ENCODE results near the gene BOD1L1. TPM values are rescaled to one million over a fixed set of nuclear protein-coding genes. Genes with fewer than 3 reads are reported as not detected.

Gene BOD1L1
- total RNA-seq, 1 experiment from 2014 or later: 17.5 TPM

DNA sequence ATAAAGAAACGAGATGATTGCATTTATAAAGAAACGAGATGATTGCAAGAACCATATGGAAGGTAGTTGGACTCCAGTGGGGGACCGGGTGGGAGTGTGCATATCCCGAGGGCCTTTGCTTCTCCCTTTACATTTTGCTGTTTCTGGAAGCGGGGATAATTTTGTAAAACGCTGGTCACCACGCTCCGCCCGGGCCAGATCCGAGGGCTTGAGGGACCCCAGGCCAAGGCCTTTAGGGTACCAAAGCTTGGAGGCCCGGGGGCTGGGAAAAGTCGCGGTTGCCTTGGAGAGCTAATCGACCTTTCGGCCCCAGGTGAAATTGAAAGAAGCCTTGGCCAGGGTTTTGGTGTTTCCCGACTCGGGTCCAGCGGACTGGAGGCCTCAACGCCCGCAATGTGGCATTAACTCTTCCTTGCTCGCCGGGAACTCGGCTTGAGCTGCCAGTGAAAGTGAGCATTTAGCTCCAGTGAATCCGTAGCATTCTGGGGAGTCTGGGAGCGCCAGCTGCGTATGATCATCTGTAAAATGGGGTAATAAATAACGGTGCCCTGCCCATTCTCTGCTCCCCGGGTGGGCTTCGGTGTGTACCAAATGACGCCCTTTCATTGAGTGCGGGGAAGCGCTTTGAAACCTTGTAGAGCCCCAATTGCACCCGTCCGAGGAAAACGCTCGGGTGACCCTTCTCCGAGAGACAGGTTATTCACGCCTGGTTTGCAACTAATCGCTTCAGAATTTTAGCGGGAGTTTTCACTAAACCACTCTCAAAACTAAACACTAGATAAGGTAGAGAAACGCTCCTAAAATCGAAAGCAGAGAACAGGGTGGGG is 87.7 kb downstream of the BOD1L1 start:
- DNase-seq (ENCODE audit: low read depth): no peak

DNA sequence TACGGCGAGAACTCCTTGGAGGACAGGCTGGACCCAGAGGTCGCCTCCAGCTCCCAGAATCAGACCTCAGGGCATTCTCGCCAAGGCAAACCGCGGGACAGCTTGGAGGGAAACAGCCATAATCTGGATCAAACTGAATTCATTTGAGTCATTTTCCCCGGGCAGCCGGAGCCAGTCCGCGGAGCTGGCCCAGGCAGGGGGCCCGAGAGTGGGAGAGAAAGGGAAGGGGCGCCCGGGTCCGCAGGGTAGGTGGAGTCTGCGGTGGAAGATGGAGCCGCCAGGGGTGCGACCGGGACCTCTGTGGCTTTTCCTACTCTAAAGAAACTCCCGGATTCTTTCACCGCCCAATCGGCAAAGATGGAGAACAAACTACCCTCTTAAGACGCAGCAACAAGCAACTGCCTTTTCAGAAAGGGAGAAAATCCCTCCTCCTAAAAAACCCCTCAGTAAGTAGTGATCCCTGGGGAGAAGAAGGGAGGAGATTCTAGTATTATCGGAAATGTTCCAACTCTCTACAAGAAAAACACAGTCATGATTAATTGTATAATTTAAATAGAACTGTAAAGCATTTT is 88.4 kb downstream of the BOD1L1 start:
- DNase-seq (ENCODE audit: low read depth): no peak

DNA sequence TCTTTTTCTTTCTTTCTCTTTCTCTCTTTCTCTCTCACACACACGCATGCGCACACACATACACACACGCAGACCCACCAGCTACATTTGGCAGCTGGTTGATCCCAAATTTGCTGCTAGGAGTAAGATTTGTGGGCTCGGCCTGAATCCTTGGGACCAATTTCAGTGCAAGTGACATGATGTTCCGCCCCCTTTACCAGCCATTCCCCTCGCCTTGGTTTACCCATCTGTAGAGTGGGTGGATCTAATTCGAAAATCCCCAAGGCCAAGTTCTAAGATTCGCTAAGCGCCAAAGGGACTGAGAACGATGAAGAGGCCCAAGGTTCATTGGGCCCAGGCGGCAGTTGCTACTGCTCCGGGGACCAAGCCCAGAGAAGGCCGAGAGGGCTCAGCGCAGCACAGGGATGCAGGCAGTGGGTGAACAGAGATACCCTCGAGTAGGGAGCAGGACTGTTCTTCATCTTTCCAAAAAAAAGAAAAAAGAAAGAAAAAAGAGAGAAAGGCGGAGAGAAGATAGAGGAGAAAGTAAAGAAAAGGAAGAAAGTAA is 89.0 kb downstream of the BOD1L1 start:
- DNase-seq (ENCODE audit: low read depth): no peak

DNA sequence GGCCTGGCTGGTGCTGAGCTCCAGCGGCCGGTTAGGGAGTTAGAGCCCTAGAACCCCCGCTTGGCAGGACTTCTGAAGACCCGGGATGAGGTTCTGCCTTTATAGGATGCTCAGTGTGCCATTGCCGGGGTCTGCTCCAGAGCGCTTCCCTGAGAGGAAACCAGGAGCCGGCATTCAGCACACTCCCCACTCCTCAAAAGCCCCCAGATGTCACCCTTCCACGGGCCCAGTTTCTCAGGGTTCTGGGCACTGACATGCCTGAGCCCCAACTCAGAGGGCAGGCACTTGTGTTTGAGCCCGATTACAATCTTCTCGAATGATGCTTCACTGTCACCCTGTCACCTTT is 89.7 kb downstream of the BOD1L1 start:
- DNase-seq (ENCODE audit: low read depth): no peak

DNA sequence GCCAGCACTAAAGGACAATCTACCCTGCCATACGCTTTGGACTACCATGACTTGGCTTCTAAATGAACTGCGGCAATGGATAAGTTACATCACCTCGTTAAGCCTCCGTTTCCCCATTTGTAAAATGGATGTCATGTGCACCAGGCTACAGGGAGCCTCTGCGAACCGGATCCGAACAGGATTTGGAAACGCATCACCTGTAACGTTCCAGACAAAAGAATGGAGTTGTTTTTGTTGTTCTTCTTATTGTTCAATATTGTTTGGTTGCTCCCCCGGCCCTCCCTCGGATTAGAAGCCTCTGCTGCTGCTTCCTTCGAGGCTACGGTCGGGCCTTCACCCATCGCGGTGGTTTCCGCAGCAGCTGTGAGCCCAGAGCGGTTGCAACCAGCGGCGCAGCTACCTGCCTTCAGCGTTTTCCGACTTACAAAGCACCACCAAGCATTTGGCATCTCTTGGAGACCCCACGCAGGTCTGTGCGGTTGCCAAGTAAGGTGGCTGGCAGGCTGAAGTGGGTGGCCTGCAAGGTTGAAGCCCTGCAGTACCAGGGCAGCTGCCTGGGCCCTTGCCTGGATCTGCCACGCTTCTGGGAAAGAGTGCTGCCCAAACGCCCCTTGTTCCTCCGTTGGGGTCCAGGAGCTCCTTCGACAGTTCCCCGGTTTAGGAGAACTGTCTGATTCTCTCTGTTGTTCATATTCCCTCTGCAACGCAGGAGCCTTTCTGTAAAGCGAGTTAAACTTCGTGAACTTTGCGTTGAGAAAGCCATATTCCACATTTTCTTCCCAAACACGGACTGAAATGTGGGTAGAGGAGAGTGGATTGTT is 90.3 kb downstream of the BOD1L1 start:
- no peak for DNase-seq (ENCODE audit: low read depth)

DNA sequence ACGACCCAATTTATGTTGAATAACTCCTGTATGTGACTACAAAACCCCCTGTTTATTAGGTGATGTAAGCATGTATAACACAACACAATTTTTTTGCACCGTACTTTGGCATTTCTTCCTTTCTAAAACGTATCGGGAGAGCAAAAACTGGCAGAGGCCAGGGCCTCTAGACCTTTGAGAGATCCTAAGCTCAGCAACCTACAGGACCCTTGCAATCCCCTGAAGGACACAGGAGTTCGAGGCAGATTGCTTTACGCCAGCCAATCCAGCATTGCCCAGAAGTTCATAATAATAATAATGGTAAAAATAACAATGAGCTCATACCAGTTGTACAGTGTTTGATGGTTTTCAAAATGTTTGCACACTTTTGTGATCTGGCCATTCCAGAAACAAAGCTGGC is 90.9 kb downstream of the BOD1L1 start:
- no peak for DNase-seq (ENCODE audit: low read depth)

DNA sequence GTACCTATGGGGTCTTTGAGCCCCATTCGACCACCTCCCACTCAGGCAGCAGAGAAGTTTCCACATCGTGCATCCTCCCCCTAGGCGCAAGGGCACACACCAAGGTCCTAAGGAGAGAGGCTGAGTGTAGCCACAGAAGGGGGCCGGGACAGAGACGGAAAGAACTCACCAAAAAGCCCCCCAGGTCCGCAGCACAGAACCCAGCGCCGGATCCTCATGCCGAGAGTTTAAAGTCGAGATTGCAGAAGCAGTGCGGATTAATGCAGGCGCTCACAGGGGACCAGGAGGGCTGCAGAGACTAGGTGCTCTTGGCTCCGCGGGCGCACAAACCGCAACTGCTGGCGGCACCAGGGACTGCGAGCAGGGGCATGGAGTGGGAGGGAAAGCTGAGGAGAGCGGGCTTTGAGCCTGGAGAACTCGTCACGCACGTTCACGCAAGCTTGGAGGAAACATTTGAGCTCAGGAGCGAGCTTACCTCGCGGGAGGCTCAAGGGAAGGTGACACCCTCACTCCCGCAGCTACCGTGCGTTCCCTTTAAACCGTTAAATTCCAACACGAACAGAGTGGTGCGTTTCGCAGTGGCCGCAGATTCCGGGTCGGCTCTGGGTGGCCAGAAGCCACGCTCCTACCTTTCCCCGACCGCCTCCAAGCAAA is 91.7 kb downstream of the BOD1L1 start:
- no peak for DNase-seq (ENCODE audit: low read depth)

DNA sequence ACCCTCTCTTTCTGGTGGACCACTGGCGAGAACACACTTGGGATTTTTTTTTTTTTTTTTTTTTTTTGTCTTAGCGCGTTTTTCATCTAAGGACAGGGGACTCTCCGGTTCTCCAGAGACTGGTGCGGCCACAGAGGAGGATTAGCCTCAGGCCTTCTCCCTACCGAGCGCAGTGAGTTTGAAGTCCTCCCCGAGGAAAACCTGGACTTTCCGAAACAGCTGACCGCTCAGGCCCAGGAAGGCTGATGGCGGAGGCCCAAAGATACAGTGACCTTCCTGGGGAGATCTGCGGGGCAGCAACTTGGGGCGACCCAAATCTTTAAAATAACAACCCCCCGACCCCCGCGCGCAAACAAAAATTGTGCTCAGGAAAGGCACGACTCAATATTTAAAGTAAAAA is 92.4 kb downstream of the BOD1L1 start:
- no peak for DNase-seq (ENCODE audit: low read depth)

DNA sequence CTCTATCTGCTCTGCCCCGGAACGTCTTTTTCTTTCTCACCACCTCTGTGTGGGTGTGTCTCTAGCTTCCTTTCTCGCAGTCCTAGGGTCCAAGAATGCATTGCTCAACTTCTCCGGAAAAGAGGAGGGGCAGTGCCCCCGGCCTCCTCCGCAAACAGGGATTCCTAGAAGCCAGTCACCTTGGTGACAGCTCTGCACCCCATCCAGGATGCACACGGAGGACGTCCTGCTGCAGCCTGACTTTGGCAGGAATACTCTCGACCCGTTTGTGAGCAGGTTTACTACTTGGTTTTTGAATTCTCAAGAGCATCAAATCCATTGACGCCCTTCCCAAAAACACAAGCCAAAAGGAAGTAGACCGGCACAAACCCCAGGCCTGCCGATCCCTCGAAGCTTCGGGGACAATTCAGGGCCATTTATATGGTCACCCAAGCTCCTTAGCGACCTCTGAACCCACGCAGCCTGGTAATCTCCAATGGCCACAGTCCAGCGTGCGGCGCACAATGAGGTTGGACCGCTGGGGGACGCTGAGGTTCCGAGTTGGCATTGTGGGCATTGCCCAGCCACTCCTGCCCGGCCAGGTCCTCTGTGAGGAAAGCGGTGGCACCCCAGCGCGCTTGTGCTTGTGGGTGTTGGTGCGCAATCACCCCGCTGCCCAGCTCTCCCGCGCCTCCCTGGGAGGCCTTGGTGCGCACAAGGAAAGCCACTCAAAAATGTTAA is 93.0 kb downstream of the BOD1L1 start:
- DNase-seq (ENCODE audit: low read depth): no peak

DNA sequence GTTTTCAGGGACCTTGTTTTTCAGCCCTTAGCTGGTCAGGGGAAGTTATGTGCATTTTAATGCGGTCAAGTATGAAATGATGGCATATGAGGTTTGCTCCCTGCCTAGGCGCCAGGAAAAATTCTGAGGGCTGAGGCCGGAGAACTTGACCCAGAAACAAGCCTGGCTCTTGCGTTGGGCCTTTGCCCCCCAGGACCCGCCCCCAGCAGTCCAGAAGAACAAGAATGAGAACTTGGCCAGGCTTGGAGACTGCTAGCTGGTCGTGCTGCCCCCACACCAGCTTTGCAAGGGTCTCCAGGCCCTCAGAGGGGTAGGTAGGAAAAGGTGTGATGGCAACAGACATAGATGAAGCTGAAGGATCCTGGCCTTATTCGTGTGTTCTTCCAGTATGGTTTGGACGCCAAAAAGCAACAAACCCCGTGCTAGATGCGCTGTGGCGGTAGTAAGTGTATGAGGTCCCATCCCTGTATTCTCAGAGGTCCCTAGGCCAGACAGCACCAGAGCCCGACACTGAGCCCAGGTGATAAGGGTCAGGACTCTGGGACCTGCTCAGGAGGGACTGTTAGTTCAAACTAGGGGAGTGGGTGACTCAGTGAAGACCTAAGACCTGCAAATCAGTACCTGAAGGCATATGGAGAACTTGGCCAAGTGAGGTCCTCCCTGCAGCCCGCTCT is 93.7 kb downstream of the BOD1L1 start:
- no peak for DNase-seq (ENCODE audit: low read depth)

DNA sequence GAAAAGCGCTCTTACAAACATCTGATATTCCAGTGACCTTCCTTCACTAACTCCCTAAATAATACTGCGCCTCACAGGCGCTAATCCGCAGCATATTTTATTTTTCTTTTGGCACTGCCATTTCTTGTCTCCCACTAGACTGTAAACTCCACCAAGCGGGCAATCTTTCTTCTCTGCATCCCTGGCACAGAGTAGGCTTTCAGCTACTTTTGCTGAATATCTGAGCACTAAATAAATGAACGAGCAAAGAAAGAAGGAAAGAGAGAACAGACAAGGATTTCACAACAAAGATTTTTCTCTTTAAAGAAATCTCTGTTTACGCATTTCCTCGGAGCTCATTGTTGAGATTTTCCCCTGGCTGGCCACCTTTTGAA is 95.9 kb downstream of the BOD1L1 start:
- no peak for DNase-seq (ENCODE audit: low read depth)

DNA sequence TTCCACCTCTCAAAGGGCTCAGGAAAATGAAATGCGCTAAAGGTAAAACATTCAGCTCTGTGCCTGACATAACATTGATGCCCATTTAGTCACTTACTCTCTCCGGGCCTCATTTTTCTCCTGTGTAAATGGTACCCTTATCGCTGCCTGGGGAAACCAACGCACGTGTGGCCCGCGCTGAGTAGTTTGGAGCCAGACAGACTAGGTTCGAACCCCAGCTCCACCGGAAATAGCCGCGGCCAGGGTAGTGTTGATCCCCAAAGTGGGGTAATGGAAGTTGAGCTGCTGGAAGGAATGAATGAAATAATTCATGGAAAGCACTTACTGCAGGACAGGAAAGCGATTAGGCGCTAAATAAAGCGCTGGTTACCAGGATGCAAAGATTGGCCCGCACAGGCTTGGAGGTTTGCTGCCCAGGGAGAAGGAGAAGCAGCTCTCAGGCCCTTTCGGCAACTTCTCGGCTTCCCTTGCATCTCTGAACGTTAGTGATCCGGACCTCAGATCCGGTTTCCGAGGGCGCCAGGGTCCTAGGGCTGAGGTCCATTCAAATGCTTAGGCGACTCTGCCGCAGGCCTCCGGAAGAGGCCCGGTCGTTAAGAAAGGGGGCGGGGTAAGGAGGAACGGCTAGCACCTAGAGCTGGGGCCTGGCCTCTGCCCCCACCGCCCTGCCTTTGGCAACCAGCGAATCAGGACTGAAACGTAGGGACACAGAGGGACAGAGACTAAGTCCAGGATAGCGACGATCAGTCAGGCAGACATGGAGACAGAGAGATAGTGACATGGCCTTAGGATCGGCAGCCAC is 96.5 kb downstream of the BOD1L1 start:
- DNase-seq (ENCODE audit: low read depth): no peak

DNA sequence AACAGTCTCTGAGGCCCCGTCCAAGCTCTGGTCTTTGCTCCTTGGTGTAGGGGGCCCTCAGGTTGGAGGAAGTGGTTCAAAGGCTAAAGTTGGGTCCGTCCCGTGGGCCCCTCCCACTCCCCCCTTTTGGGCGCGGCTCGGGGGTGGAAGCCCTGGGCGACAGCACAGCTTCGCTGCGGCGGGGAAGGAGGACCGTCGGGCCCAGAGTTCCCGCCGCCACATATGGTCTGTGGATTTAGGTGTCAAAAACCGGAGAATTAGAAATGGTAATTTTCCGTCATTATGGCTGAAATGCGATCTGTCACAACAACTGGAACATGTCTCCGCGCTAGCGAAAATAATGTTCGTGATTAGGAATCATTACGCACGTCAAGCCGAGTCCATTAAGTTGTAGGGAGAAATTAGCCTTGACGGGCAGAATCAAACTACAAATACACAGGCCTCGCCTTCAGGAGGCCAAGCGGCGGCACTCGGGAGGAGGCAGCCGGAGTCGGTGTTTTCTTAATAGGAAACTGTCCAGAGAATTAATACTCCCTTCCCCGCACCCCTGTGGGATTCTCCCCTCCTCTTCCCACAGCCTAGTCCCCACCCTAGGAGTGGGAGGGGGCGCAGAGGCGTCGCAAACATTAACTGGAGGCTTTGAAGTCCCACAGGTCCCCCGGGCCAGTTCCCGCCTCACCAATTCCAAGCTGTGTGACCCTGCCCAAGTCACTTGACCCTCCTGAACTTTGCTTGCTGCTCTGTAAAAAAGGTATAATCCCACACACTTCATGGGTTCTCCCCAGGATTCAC is 98.2 kb downstream of the BOD1L1 start:
- DNase-seq (ENCODE audit: low read depth): no peak

DNA sequence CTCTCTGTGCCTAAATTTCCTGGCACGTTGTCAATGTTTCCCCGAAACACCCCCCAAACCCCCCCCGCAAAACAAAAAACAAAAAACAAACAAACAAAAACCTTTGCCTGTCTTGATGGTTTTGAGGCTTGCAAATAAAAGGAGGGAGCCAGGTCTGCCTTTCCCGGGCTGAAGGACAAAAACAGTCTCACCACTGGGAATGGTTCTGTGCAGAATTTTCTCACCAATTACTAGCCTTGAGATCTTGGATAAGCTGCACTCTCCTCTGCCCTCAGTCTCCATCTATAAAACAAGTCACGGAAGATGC is 98.8 kb downstream of the BOD1L1 start:
- no peak for DNase-seq (ENCODE audit: low read depth)

DNA sequence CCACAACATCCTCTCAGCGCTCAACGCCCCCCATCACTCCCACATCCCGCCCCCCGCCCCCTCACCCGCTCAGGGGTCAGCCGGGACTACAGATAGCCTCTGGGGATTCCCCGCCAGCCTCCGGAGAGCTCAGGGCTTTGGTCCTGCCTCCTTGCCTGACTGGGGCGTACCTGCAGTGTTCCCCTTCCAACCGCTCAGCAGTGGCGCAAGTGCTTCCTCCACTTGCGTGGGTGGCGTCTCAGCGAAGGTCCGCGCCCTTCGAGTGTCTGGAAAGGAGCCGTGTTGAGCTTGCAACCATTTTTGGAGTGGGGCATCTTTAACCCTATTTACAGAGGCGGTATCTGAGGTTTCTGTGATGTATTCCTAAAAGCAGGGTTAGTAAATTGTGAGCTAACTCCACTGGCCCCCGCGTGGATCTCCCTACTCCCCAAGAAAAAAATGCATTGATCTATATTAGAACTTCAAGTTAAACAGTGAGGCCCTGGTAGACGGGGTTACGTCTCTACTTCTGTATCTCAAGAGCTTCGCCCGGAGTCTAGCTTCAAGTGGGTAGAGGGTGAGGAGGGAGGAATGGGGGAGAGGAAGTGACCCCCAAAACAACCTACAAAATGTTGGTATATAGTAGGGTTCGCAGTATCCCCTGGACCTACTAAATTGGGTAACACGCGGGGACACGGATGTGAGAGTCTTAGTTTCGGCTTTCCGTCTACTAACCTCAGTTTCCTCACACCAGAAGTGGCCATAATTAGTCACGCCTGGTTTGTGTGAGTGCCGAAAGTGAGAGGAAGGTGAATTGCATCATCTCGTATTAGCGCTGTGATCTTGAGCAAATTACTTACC is 99.3 kb downstream of the BOD1L1 start:
- no peak for DNase-seq (ENCODE audit: low read depth)

DNA sequence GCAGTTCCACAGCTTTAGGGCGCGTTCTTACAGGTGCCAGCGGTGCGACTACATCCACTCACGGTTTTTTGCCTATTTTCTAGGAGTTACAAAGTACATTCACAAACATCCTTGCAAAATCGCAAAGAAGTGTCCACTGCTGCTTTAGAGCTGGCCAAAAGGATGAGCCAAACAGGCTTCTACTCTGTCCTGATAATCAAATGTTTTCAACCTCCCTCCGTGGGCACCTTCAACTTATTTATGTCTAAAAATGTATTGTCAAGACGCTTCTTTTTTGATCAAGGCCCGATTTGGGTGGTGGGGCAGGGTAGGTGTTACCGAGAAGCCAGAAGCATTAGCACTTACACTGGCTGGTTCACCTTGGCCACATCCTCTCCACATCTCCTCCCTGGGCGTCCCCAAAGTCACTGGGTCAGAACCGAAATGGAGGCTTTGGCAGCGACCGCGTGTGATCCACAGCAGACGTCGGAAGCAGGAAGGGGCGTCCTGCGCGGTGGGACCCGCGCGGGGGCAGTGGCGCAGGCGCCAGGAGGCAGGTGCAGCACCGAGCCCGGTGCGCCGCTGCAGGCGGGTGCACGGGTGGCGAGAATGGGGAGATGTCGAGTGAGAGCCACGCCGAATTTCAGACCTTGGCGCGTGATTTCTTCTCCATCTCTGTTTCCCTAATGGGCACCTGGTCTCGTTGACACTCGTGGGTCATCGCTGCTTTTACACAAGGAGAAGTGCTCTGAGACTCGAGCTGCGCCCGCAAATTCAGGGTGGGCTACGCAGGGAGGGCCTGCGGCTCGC is 100.1 kb downstream of the BOD1L1 start:
- no peak for DNase-seq (ENCODE audit: low read depth)

DNA sequence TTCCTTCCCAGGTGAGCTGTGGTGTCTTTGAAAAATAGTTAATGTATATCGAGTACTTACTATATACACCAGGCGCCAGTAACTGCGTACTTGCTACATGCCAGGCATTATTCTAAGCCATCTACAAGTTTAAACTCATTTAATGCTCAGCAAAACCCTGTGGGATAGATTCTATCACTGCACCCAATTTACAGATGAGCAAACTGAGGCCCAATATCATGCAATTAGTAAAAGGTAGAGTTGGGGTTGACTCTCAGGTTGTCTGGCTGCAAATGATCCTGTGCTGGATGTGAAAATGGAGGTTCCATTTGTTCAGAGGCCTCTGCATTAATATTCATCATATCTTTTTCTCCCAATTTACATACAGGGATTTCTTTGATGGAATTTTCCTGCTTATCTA is 100.9 kb downstream of the BOD1L1 start:
- no peak for DNase-seq (ENCODE audit: low read depth)
